ENCODE data around the gene LRRFIP1.

DNA sequence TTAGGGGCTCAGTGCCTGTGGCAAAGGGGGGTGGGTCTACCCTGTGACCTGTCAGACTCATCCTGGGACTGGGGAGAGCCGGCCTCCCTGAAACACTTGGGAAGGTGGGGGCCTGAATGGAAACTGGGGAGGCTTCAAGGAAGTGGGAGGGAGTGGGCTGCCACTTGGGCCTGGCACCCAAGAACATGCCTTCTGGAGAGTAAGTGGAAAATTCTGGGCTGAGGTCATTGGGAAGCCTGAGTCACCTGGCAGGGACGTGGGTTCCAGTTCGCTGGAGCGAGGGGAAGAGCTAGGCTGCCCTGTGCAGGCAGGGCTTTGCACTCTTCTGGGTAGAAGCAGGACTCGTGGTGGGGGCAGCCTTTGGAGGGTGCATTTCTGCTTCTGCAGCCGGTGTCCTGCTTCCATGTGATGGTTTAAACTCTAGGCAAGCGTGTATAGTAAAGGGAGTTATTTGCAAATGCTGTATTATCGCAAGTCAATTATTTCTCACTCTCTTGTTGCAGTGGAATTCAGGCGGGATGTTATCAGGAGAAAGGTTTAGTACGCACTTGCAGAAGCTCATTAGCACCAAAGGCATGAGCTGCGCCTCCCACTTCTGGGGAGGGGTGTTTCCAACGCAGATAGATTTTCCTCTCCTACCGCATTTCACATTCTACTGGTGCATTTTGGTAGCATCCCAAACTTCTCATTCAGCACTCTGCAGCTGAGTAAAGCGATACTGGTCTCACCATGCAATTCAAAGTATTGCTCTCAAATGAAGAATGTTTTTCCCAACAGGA, 3.8 kb downstream of the LRRFIP1 start:
- TF ChIP-seq, protein P1, sequence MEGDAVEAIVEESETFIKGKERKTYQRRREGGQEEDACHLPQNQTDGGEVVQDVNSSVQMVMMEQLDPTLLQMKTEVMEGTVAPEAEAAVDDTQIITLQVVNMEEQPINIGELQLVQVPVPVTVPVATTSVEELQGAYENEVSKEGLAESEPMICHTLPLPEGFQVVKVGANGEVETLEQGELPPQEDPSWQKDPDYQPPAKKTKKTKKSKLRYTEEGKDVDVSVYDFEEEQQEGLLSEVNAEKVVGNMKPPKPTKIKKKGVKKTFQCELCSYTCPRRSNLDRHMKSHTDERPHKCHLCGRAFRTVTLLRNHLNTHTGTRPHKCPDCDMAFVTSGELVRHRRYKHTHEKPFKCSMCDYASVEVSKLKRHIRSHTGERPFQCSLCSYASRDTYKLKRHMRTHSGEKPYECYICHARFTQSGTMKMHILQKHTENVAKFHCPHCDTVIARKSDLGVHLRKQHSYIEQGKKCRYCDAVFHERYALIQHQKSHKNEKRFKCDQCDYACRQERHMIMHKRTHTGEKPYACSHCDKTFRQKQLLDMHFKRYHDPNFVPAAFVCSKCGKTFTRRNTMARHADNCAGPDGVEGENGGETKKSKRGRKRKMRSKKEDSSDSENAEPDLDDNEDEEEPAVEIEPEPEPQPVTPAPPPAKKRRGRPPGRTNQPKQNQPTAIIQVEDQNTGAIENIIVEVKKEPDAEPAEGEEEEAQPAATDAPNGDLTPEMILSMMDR (IDR thresholded peaks at IDR 0.05; ENCODE audit: poor library complexity, severe bottlenecking), result no peak
- TF ChIP-seq TAF1 (IDR thresholded peaks at IDR 0.05; ENCODE audit: low read depth) (no peak), EZH2 (IDR thresholded peaks at IDR 0.05; ENCODE audit: borderline replicate concordance, insufficient read depth, low read length, poor library complexity, severe bottlenecking) (no peak), POLR2AphosphoS5 (IDR thresholded peaks at IDR 0.05) (no peak), SMC3 (conservative IDR thresholded peaks at IDR 0.05; ENCODE audit: poor library complexity) (no peak), RAD21 (conservative IDR thresholded peaks at IDR 0.05) (no peak), MXI1 (conservative IDR thresholded peaks at IDR 0.05; ENCODE audit: poor library complexity, severe bottlenecking) (no peak)
- TF ChIP-seq, protein P2, sequence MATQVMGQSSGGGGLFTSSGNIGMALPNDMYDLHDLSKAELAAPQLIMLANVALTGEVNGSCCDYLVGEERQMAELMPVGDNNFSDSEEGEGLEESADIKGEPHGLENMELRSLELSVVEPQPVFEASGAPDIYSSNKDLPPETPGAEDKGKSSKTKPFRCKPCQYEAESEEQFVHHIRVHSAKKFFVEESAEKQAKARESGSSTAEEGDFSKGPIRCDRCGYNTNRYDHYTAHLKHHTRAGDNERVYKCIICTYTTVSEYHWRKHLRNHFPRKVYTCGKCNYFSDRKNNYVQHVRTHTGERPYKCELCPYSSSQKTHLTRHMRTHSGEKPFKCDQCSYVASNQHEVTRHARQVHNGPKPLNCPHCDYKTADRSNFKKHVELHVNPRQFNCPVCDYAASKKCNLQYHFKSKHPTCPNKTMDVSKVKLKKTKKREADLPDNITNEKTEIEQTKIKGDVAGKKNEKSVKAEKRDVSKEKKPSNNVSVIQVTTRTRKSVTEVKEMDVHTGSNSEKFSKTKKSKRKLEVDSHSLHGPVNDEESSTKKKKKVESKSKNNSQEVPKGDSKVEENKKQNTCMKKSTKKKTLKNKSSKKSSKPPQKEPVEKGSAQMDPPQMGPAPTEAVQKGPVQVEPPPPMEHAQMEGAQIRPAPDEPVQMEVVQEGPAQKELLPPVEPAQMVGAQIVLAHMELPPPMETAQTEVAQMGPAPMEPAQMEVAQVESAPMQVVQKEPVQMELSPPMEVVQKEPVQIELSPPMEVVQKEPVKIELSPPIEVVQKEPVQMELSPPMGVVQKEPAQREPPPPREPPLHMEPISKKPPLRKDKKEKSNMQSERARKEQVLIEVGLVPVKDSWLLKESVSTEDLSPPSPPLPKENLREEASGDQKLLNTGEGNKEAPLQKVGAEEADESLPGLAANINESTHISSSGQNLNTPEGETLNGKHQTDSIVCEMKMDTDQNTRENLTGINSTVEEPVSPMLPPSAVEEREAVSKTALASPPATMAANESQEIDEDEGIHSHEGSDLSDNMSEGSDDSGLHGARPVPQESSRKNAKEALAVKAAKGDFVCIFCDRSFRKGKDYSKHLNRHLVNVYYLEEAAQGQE (IDR thresholded peaks at IDR 0.05; ENCODE audit: borderline replicate concordance), result no peak
